ENCODE measurements around the gene PHACTR2.
"Not testable (repeated sequence)": the region's sequence is repeated elsewhere in the genome, so short reads cannot be mapped to it uniquely, and the experiment has no call there.

PHACTR2 gene

DNA sequence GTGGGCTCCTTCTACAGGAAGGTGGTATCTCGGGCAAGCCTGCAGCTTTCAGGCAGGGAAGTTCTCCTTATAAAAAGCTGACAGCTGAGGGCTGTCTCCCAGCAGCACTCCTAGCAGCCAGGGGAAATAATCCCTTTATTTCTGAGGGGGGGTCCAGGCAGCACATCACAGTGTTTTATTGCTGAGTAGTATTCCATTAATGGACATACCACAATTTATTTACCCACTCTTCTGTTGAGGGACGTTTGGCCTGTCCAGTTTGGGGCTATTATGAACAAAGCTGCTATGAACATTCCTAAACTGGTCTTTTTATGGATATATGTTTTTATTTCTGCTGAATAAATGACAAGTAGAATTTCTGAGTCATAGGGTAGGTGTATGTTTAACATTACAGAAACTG lies 20.0 kb upstream of the PHACTR2 start:
- no peak overlapping the region for H3K4me3 ChIP-seq (ENCODE audit: low read depth, low read length)
- in situ Hi-C loops (cut with HindIII; ENCODE audit: low sequenced_read_pairs), result no loop called here
- TF ChIP-seq, protein P1, sequence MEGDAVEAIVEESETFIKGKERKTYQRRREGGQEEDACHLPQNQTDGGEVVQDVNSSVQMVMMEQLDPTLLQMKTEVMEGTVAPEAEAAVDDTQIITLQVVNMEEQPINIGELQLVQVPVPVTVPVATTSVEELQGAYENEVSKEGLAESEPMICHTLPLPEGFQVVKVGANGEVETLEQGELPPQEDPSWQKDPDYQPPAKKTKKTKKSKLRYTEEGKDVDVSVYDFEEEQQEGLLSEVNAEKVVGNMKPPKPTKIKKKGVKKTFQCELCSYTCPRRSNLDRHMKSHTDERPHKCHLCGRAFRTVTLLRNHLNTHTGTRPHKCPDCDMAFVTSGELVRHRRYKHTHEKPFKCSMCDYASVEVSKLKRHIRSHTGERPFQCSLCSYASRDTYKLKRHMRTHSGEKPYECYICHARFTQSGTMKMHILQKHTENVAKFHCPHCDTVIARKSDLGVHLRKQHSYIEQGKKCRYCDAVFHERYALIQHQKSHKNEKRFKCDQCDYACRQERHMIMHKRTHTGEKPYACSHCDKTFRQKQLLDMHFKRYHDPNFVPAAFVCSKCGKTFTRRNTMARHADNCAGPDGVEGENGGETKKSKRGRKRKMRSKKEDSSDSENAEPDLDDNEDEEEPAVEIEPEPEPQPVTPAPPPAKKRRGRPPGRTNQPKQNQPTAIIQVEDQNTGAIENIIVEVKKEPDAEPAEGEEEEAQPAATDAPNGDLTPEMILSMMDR (IDR thresholded peaks at IDR 0.05; ENCODE audit: low read depth, low read length), result no peak
- DNase-seq (ENCODE audit: low read depth, low spot score), result no peak

DNA sequence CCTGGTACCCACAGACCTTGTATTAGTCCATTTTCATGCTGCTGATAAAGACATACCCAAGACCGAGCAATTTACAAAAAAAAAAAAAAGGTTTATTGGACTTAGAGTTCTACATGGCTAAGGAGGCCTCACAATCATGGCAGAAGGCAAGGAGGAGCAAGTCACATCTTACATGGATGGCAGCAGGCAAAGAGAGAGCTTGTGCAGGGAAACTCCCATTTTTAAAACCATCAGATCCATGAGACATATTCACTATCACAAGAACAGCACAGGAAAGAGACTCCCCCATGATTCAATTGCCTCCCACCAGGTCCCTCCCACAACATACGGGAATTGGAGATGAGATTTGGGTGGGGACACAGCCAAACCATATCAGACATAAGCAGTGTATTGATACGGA lies 17.6 kb upstream of the PHACTR2 start:
- H3K4me3 ChIP-seq (ENCODE audit: low read depth, low read length); in situ Hi-C loops (cut with HindIII; ENCODE audit: low sequenced_read_pairs): not testable (repeated sequence)

DNA sequence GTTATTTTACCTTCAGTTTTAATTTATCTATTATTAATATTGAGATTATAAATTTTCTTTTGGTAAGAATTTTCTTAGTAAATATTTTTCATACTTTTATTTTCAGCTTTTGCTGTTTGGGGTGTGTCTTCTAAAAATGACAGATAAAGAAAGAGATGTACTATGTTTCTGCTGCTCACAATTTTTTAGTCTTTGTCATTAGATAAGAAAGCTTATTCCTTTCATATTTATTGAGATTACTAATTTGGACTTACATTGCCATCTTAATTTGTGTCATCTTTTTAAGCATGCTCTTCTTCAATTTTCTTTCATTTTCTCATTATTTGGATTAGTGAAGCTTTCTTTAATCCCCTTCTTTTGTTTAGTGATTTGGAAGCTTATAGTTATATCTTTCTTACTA lies 13.6 kb upstream of the PHACTR2 start:
- in situ Hi-C loops (cut with HindIII; ENCODE audit: low sequenced_read_pairs), result no loop called here

More for the DNA sequence above, 17.6 kb upstream of the PHACTR2 start:
- not testable (repeated sequence) for DNase-seq (ENCODE audit: low read depth, low spot score)

DNA sequence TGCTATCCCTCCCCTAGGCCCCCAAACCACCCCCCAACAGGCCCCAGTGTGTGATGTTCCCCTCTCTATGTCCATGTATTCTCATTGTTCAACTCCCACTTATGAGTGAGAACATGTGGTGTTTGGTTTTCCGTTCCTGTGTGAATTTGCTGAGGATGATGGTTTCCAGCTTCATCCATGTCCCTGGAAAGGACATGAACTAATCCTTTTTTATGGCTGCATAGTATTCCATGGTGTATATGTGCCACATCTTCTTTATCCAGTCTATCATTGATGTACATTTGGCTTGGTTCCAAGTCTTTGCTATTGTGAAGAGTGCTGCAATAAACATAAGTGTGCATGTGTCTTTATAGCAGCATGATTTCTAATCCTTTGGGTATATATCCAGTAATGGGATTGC lies 11.8 kb upstream of the PHACTR2 start:
- H3K4me3 ChIP-seq (ENCODE audit: low read depth, low read length); in situ Hi-C loops (cut with HindIII; ENCODE audit: low sequenced_read_pairs); DNase-seq (ENCODE audit: low read depth, low spot score): not testable (repeated sequence)

More for the DNA sequence above, 13.6 kb upstream of the PHACTR2 start:
- H3K4me3 ChIP-seq (ENCODE audit: low read depth, low read length), result no peak overlapping the region
- TF ChIP-seq, protein P1 (IDR thresholded peaks at IDR 0.05; ENCODE audit: low read depth, low read length), result no peak
- DNase-seq (ENCODE audit: low read depth, low spot score), result no peak

DNA sequence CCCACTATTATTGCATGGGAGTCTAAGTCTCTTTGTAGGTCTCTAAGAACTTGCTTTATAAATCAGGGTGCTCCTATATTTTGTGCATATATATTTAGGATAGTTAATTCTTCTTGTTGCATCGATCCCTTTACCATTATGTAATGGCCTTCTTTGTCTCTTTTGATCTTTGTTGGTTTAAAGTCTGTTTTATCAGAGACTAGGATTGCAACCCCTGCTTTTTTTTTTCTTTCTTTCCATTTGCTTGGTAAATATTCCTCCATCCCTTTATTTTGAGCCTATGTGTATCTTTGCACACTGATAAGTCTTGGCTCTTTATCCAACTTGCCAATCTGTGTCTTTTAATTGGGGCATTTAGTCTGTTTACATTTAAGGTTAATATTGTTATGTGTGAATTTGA lies 8.3 kb upstream of the PHACTR2 start:
- in situ Hi-C loops (cut with HindIII; ENCODE audit: low sequenced_read_pairs); H3K4me3 ChIP-seq (ENCODE audit: low read depth, low read length); DNase-seq (ENCODE audit: low read depth, low spot score): not testable (repeated sequence)

DNA sequence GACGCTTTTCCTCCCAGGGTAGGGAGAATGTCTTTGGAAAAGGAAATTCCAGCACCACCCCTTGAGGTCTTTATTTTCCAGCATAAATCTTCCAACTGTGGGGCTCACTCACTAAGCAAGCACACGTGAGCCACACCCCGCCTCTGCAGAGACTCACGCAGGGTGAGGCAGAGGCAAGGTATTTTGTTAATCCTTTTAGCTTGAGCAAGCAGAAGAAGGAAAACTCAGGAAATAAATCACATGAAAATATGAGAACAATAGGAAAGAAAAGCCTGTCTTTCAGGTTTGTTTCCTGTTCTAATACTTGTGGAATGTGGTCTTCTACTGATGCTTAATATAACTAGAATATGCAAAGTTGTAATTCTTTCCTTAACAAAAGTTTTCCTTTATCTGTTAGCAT lies 4.1 kb upstream of the PHACTR2 start:
- TF ChIP-seq, protein P1 (IDR thresholded peaks at IDR 0.05; ENCODE audit: low read depth, low read length), result no peak
- in situ Hi-C loops (cut with HindIII; ENCODE audit: low sequenced_read_pairs), result no loop called here
- H3K4me3 ChIP-seq (ENCODE audit: low read depth, low read length), result no peak overlapping the region
- peak; percentile 67 for DNase-seq (ENCODE audit: low read depth, low spot score)

DNA sequence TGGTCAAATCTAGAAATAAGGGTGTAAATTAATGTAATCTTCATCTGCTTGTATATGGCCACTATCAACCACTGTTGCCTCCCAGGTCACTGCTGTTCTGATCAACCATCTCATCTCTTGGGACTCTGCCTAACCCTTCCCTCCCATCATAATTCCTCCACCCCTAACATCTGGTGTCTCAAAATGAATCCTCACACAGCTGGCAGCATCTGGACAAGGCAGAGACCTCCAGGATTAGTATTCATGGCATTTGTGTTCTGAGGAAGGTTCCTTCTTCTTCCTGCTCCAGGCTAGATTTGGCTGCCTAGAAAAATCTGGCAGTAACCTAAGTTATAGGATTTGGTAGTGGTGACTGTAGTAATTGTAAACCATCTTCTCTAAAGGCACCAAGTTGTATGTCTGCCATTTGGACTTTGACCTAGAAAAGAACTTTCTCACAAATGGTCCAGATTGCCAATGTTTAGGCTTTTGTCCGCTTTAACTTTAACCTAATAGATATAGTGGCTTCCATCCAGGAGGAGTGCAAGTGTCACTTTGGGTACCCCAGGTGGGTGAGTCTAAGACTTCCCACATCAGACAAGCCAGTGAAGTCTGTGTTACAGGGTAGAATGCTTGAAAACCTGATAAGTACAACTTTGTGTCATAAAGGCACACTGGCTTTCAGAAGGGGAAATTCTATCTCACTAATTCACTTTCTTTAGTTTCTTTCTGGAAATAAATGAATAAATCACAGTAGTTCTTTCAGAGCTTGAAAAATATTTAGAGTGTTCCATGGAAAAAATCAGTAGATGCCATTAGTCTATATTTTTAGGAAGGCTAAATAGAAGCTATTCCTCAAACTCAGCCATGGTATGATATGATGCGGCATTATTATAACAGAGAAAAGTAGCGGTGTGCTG lies 3.0 kb upstream of the PHACTR2 start:
- in situ Hi-C loops (cut with HindIII; ENCODE audit: low sequenced_read_pairs), result no loop called here
- DNase-seq (ENCODE audit: low read depth, low spot score), result no peak
- TF ChIP-seq, protein P1 (IDR thresholded peaks at IDR 0.05; ENCODE audit: low read depth, low read length), result no peak
- no peak overlapping the region for H3K4me3 ChIP-seq (ENCODE audit: low read depth, low read length)

DNA sequence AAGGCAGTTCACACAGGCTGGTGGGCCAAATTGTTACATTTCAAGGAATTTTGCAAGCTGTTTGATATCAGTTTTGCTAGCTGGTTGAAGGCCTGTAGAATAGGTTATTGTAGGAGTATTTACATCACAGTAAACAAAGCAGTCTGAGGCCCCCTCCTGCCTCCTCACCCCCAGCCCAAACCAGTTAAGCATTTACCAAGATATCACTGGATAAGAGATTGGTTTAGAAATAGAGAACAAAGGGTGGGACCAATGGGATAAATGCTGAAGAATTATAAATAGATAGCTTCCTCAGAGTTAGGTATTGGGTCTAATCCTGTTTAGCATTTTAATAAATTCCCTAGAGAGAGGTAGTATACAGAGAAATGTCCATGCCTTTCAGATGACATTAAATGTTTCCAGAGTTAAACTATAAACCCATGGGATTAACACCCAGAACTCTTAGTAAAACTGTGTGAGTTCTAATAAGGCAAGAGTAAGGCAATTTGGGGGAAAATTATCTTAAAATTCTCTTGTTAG lies 2.3 kb upstream of the PHACTR2 start:
- in situ Hi-C loops (cut with HindIII; ENCODE audit: low sequenced_read_pairs), result no loop called here

More for the DNA sequence above, 2.3 kb upstream of the PHACTR2 start:
- TF ChIP-seq, protein P1 (IDR thresholded peaks at IDR 0.05; ENCODE audit: low read depth, low read length), result no peak
- no peak overlapping the region for H3K4me3 ChIP-seq (ENCODE audit: low read depth, low read length)
- DNase-seq (ENCODE audit: low read depth, low spot score), result no peak
